ENCODE measurements around the gene C2orf42. TPM values are rescaled to one million over a fixed set of nuclear protein-coding genes. Genes with fewer than 3 reads are reported as not detected.

C2orf42 gene
- total and polyA plus RNA-seq, 2 of the 4 experiments (the other 2 are of a cell fraction) = 7.5 to 31.5 TPM

DNA sequence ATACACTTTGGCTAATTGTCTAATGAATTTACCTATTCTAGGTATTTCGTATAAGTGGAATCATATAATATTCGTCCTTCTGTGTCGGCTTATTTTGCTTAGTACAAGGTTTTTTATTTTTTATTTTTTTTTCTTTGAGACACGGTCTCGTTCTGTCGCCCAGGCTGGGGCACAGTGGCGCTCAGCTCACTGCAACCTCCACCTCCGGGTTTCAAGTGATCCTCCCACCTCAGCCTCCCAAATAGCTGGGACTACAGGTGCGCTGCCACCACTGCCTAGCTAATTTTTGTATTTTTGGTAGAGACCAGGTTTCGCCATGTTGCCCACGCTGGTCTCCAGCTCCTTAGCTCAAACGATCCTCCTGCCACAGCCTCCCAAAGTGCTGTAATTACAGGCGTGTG is 65.3 kb downstream of the C2orf42 start:
- peaks cover 13% of the 10 kb centered on the region for H3K9me1 ChIP-seq (ENCODE audit: insufficient read depth, low read length)
- H3K4ac ChIP-seq (ENCODE audit: low read depth, low read length) = peak overlapping the region; percentile 76
- peak overlapping the region; percentile 11; the same call in 2 of the 3 replicates for H2BK15ac ChIP-seq (ENCODE audit: low read depth, low read length)
- 100% methylated on average over 2 of the region's 13 CpGs; no CpG with 5 or more reads in 1 of the 2 experiments for WGBS, 2 experiments (ENCODE audit: extremely low coverage in 2 of 2, insufficient read length in 1 of 2)
- dilution Hi-C loops (cut with HindIII; ENCODE audit: low sequenced_read_pairs, unreplicated experiment) = no loop called here
- peak overlapping the region; percentile 53 for H2BK120ac ChIP-seq (ENCODE audit: low read depth, low read length)
- ATAC-seq (ENCODE audit: low read depth) (no peak), DNase-seq (no peak)
- H2AK9ac ChIP-seq (replicated peaks; ENCODE audit: low read depth, low read length, poor library complexity) = peak overlapping the region; percentile 55
- H3K4me3 ChIP-seq (ENCODE audit: insufficient read depth, low read depth, low read length) = no peak overlapping the region
- peak overlapping the region; percentile 25; the same call in 1 of the 2 replicates for H2BK20ac ChIP-seq (ENCODE audit: low read depth, low read length)
- H3K4me2 ChIP-seq (ENCODE audit: low read depth, low read length) = peak overlapping the region; percentile 40
- H4K91ac ChIP-seq (ENCODE audit: insufficient read depth, low read depth, low read length) = peak overlapping the region; percentile 93
- H3K4me1 ChIP-seq (ENCODE audit: control insufficient read depth, insufficient read depth, low read length) = peaks cover 17% of the 10 kb centered on the region
- peak overlapping the region; percentile 13 for H3K18ac ChIP-seq (ENCODE audit: low read depth, low read length)
- H3K27me3 ChIP-seq (ENCODE audit: control insufficient read depth, insufficient read depth, low read length) = no peaks in the 10 kb centered on the region
- POLR2A ChIA-PET (ENCODE audit: unreplicated experiment) = interaction anchor here (0.5 kb wide), 1 partner anchor 19 kb away, joined by 4 read pairs; no protein-coding TSS in a partner anchor
- peak overlapping the region; percentile 55 for H3K23ac ChIP-seq (ENCODE audit: low read depth, low read length)
- TF ChIP-seq MAFK (IDR thresholded peaks at IDR 0.05; ENCODE audit: low read depth, low read length) (no peak), RFX5 (IDR thresholded peaks at IDR 0.05; ENCODE audit: low read depth, low read length) (no peak), CEBPB (IDR thresholded peaks at IDR 0.05; ENCODE audit: low read depth, low read length) (no peak)
- H4K20me1 ChIP-seq (ENCODE audit: insufficient read depth, low read length) = no peaks in the 10 kb centered on the region
- H2AFZ ChIP-seq (replicated peaks; ENCODE audit: low read length, poor library complexity) = peak overlapping the region; percentile 99
- H3K14ac ChIP-seq (replicated peaks; ENCODE audit: low read depth, low read length) = peak overlapping the region; percentile 66
- H2AK5ac ChIP-seq (ENCODE audit: low read depth, low read length) = peak overlapping the region; percentile 58
- CTCF ChIA-PET = no interaction called here
- H3K9me3 ChIP-seq (ENCODE audit: control insufficient read depth, insufficient read depth, low read length) = no peaks in the 10 kb centered on the region
- H3K36me3 ChIP-seq (ENCODE audit: control insufficient read depth, insufficient read depth, low read length) = no peaks in the 10 kb centered on the region
- intact Hi-C loops (cut with micrococcal nuclease) = no loop called here
- in situ Hi-C loops (cut with MboI; ENCODE audit: low sequenced_read_pairs) = no loop called here
- peak overlapping the region; percentile 51 for H4K5ac ChIP-seq (ENCODE audit: low read depth, low read length)
- H2BK5ac ChIP-seq (ENCODE audit: low read depth, low read length, poor library complexity, severe bottlenecking) = peak overlapping the region; percentile 53
- no peak overlapping the region for H3K56ac ChIP-seq (ENCODE audit: extremely low read depth, insufficient read depth, low read length)
- peak overlapping the region; percentile 94 to 98 for H4K8ac ChIP-seq (ENCODE audit: low read depth in 2 of 2, low read length in 2 of 2)
- peak overlapping the region; percentile 54 for H3K27ac ChIP-seq (ENCODE audit: insufficient read depth, low read length)
- no TSS peak for BruUV-seq (replicated peaks)
- H3K79me1 ChIP-seq (ENCODE audit: low read depth in 1 of 2, low read length in 2 of 2) = peaks cover 0 to 3% of the 10 kb centered on the region in 2 experiments; a peak in 1 of 4 replicates
- H3K9ac ChIP-seq (ENCODE audit: low read depth, low read length) = peak overlapping the region; percentile 53; the same call in 1 of the 2 replicates
